Measurements from ENCODE around the gene ARFGEF3.

DNA sequence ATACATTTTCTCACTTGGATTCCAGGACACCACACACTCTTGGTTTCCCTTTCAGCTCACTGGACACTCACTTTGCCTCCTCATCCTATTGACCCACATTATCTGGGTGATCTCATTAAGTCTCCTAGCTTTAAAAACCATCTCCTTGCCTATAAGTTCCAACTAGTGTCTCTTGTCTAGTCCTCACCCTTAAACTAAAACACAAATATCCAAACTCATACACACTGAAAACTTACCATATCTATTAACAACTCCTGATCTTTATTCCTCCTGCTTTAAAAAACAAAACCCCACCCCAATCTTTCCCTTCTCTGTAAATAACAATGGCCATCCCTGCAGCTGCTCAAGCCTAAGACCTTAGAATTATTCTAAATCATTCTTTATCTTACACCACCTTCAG lies 212.5 kb downstream of the ARFGEF3 start:
- TF ChIP-seq, protein P1, sequence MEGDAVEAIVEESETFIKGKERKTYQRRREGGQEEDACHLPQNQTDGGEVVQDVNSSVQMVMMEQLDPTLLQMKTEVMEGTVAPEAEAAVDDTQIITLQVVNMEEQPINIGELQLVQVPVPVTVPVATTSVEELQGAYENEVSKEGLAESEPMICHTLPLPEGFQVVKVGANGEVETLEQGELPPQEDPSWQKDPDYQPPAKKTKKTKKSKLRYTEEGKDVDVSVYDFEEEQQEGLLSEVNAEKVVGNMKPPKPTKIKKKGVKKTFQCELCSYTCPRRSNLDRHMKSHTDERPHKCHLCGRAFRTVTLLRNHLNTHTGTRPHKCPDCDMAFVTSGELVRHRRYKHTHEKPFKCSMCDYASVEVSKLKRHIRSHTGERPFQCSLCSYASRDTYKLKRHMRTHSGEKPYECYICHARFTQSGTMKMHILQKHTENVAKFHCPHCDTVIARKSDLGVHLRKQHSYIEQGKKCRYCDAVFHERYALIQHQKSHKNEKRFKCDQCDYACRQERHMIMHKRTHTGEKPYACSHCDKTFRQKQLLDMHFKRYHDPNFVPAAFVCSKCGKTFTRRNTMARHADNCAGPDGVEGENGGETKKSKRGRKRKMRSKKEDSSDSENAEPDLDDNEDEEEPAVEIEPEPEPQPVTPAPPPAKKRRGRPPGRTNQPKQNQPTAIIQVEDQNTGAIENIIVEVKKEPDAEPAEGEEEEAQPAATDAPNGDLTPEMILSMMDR (tag by site-specific recombination; IDR thresholded peaks at IDR 0.05), result no peak
- TF ChIP-seq HOXA7 (CRISPR knock-in tag; IDR thresholded peaks at IDR 0.05; ENCODE audit: borderline replicate concordance), result no peak
- no peak for TF ChIP-seq ZNF133 (tag by site-specific recombination; IDR thresholded peaks at IDR 0.05)
- TF ChIP-seq, protein P2, sequence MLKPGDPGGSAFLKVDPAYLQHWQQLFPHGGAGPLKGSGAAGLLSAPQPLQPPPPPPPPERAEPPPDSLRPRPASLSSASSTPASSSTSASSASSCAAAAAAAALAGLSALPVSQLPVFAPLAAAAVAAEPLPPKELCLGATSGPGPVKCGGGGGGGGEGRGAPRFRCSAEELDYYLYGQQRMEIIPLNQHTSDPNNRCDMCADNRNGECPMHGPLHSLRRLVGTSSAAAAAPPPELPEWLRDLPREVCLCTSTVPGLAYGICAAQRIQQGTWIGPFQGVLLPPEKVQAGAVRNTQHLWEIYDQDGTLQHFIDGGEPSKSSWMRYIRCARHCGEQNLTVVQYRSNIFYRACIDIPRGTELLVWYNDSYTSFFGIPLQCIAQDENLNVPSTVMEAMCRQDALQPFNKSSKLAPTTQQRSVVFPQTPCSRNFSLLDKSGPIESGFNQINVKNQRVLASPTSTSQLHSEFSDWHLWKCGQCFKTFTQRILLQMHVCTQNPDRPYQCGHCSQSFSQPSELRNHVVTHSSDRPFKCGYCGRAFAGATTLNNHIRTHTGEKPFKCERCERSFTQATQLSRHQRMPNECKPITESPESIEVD (tag by site-specific recombination; IDR thresholded peaks at IDR 0.05), result no peak
- TF ChIP-seq ZNF585B (tag by site-specific recombination; IDR thresholded peaks at IDR 0.05), result no peak
- no peak for TF ChIP-seq ZNF660 (tag by site-specific recombination; IDR thresholded peaks at IDR 0.05)
- TF ChIP-seq ZNF2 (tag by site-specific recombination; IDR thresholded peaks at IDR 0.05), result no peak
- TF ChIP-seq, protein P3, sequence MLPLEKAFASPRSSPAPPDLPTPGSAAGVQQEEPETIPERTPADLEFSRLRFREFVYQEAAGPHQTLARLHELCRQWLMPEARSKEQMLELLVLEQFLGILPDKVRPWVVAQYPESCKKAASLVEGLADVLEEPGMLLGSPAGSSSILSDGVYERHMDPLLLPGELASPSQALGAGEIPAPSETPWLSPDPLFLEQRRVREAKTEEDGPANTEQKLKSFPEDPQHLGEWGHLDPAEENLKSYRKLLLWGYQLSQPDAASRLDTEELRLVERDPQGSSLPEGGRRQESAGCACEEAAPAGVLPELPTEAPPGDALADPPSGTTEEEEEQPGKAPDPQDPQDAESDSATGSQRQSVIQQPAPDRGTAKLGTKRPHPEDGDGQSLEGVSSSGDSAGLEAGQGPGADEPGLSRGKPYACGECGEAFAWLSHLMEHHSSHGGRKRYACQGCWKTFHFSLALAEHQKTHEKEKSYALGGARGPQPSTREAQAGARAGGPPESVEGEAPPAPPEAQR (tag by site-specific recombination; IDR thresholded peaks at IDR 0.05), result no peak
- TF ChIP-seq, protein P4, sequence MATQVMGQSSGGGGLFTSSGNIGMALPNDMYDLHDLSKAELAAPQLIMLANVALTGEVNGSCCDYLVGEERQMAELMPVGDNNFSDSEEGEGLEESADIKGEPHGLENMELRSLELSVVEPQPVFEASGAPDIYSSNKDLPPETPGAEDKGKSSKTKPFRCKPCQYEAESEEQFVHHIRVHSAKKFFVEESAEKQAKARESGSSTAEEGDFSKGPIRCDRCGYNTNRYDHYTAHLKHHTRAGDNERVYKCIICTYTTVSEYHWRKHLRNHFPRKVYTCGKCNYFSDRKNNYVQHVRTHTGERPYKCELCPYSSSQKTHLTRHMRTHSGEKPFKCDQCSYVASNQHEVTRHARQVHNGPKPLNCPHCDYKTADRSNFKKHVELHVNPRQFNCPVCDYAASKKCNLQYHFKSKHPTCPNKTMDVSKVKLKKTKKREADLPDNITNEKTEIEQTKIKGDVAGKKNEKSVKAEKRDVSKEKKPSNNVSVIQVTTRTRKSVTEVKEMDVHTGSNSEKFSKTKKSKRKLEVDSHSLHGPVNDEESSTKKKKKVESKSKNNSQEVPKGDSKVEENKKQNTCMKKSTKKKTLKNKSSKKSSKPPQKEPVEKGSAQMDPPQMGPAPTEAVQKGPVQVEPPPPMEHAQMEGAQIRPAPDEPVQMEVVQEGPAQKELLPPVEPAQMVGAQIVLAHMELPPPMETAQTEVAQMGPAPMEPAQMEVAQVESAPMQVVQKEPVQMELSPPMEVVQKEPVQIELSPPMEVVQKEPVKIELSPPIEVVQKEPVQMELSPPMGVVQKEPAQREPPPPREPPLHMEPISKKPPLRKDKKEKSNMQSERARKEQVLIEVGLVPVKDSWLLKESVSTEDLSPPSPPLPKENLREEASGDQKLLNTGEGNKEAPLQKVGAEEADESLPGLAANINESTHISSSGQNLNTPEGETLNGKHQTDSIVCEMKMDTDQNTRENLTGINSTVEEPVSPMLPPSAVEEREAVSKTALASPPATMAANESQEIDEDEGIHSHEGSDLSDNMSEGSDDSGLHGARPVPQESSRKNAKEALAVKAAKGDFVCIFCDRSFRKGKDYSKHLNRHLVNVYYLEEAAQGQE (tag by site-specific recombination; IDR thresholded peaks at IDR 0.05), result no peak
- no peak for TF ChIP-seq ZFP41 (tag by site-specific recombination; IDR thresholded peaks at IDR 0.05; ENCODE audit: borderline replicate concordance)
- TF ChIP-seq, protein P5, sequence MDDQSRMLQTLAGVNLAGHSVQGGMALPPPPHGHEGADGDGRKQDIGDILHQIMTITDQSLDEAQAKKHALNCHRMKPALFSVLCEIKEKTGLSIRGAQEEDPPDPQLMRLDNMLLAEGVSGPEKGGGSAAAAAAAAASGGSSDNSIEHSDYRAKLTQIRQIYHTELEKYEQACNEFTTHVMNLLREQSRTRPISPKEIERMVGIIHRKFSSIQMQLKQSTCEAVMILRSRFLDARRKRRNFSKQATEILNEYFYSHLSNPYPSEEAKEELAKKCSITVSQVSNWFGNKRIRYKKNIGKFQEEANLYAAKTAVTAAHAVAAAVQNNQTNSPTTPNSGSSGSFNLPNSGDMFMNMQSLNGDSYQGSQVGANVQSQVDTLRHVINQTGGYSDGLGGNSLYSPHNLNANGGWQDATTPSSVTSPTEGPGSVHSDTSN (CRISPR knock-in tag; IDR thresholded peaks at IDR 0.05), result no peak
- no peak for TF ChIP-seq ZNF121 (tag by site-specific recombination; IDR thresholded peaks at IDR 0.05)
